MM.1S (cell line): ENCODE data around the gene GAB2.

ENCODE experiments used
- DNase-seq: peaks from one replicate; pipeline ENCODE4 v3.0.0-alpha.2; 2015
- H2AFZ ChIP-seq: fragments of 300-600 bp; sonication (generic); 2 replicates; pipeline ENCODE4 v1.6.0; 2016; ENCODE audit warnings: antibody characterized with exemption, low read length
- H3F3A ChIP-seq: fragments of 300-600 bp; sonication (generic); 2 replicates; pipeline ENCODE4 v1.6.1; 2016; ENCODE audit warnings: mild to moderate bottlenecking, antibody characterized with exemption, low read length, moderate library complexity, mixed read lengths; ENCODE audit not compliant: insufficient read depth
- H3K27ac ChIP-seq: fragments of 300-600 bp; sonication (generic); 2 replicates; pipeline ENCODE4 v1.5.1; 2016; ENCODE audit warnings: mild to moderate bottlenecking, low read length
- H3K27me3 ChIP-seq: fragments of 300-600 bp; sonication (generic); replicated peaks from 2 replicates; pipeline ENCODE4 v1.6.0; 2016; ENCODE audit warnings: low read length; ENCODE audit not compliant: insufficient read depth
- H3K36me3 ChIP-seq: fragments of 300-600 bp; sonication (generic); replicated peaks from 2 replicates; pipeline ENCODE4 v1.6.1; 2016; ENCODE audit warnings: mild to moderate bottlenecking, low read length, mixed read lengths; ENCODE audit not compliant: insufficient read depth
- H3K4me1 ChIP-seq: fragments of 300-600 bp; sonication (generic); 2 replicates; pipeline ENCODE4 v1.6.1; 2016; ENCODE audit warnings: low read length, mixed read lengths
- H3K4me2 ChIP-seq: fragments of 300-600 bp; sonication (generic); 2 replicates; pipeline ENCODE4 v1.6.0; 2016; ENCODE audit warnings: low read depth, low read length
- H3K4me3 ChIP-seq: fragments of 300-600 bp; sonication (generic); 2 replicates; pipeline ENCODE4 v1.5.1; 2016; ENCODE audit warnings: low read length, mixed read lengths
- H3K79me2 ChIP-seq: fragments of 300-600 bp; sonication (generic); 2 replicates; pipeline ENCODE4 v1.6.1; 2016; ENCODE audit warnings: mixed run types, low read length, mixed read lengths
- H3K9ac ChIP-seq: fragments of 300-600 bp; sonication (generic); 2 replicates; pipeline ENCODE4 v1.6.1; 2016; ENCODE audit warnings: low read length, mixed read lengths
- H3K9me2 ChIP-seq: fragments of 300-600 bp; sonication (generic); replicated peaks from 2 replicates; pipeline ENCODE4 v1.6.1; 2016; ENCODE audit warnings: mild to moderate bottlenecking, low read length, mixed read lengths; ENCODE audit not compliant: insufficient read depth
- H3K9me3 ChIP-seq: fragments of 300-600 bp; sonication (generic); replicated peaks from 2 replicates; pipeline ENCODE4 v1.6.1; 2016; ENCODE audit warnings: mild to moderate bottlenecking, low read length, mixed read lengths; ENCODE audit not compliant: insufficient read depth
- H4K20me1 ChIP-seq: fragments of 300-600 bp; sonication (generic); 2 replicates; pipeline ENCODE4 v1.6.1; 2016; ENCODE audit warnings: mild to moderate bottlenecking, low read length, moderate library complexity, mixed read lengths; ENCODE audit not compliant: insufficient read depth
- EZH2 ChIP-seq: fragments of 300-600 bp; sonication (generic); optimal IDR thresholded peaks from 2 replicates; pipeline ENCODE3; 2017; ENCODE audit warnings: low read depth, mild to moderate bottlenecking, antibody characterized with exemption, low read length, mixed read lengths
- EZH2phosphoT487 ChIP-seq: fragments of 300-600 bp; sonication (generic); IDR thresholded peaks from 2 replicates; pipeline ENCODE4 v1.6.1; 2018; ENCODE audit warnings: antibody characterized with exemption, low read length
- TF ChIP-seq, protein P1 (sequence below): fragments of 300-600 bp; sonication (generic); IDR thresholded peaks from 2 replicates; pipeline ENCODE4 v1.5.1; 2016; ENCODE audit warnings: antibody characterized with exemption, low read length, mixed read lengths

Gene GAB2

DNA sequence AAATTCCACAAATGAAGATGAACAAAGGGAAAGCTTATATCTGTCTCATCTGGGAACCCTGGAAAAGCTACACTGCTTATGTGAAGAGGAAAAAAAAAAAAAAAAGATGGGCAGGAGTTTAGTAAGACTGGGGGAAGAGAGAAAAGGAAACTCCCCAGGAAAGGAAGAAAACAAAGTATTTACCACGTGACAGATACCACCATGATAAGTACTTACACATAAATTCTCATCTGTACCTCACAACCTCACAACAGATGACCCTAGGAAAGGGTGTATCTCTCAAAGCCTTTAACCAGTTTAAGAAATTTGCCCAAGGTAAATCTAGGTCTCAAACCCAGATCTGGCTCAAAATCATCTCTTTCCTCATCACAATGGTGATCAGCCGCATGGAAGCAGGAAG, 77.1 kb downstream of the GAB2 start:
- no peaks in the 10 kb centered on the region for H3K27me3 ChIP-seq
- H3K9me2 ChIP-seq: no peaks in the 10 kb centered on the region
- H3K79me2 ChIP-seq: no peaks in the 10 kb centered on the region
- no peaks in the 10 kb centered on the region for H4K20me1 ChIP-seq
- H3K4me1 ChIP-seq: no peaks in the 10 kb centered on the region
- H3K4me2 ChIP-seq: no peak overlapping the region
- no peak for DNase-seq
- H3K36me3 ChIP-seq: no peaks in the 10 kb centered on the region
- no peak overlapping the region for H2AFZ ChIP-seq
- H3K27ac ChIP-seq: no peak overlapping the region
- H3K9ac ChIP-seq: no peak overlapping the region
- no peaks in the 10 kb centered on the region for H3K9me3 ChIP-seq
- TF ChIP-seq EZH2phosphoT487: no peak
- TF ChIP-seq, protein P1, sequence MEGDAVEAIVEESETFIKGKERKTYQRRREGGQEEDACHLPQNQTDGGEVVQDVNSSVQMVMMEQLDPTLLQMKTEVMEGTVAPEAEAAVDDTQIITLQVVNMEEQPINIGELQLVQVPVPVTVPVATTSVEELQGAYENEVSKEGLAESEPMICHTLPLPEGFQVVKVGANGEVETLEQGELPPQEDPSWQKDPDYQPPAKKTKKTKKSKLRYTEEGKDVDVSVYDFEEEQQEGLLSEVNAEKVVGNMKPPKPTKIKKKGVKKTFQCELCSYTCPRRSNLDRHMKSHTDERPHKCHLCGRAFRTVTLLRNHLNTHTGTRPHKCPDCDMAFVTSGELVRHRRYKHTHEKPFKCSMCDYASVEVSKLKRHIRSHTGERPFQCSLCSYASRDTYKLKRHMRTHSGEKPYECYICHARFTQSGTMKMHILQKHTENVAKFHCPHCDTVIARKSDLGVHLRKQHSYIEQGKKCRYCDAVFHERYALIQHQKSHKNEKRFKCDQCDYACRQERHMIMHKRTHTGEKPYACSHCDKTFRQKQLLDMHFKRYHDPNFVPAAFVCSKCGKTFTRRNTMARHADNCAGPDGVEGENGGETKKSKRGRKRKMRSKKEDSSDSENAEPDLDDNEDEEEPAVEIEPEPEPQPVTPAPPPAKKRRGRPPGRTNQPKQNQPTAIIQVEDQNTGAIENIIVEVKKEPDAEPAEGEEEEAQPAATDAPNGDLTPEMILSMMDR: no peak
- no peak for TF ChIP-seq EZH2
- H3F3A ChIP-seq: no peaks in the 10 kb centered on the region
- no peak overlapping the region for H3K4me3 ChIP-seq

DNA sequence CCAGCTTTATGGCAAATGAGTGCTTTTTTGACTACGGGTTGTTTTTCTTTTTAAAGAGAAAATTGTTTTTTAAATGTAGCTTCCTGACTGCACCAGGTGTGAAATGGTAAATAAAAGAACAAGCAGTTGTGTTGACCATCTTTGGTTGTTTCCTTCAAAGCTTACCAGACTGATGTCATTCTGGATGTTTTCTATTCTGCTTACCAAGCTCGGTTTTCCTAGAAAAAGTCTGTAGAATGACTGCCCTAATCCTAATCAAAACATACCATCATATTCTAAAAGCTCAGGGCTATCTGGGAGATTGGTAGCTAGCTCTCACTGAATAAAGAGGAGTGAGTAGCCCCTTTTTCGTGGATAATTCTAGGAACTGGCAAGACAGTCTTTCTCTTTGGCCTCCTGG, 77.7 kb downstream of the GAB2 start:
- no peaks in the 10 kb centered on the region for H4K20me1 ChIP-seq
- H3K4me3 ChIP-seq: no peak overlapping the region
- H3K9me3 ChIP-seq: no peaks in the 10 kb centered on the region
- no peak overlapping the region for H3K4me2 ChIP-seq
- H3K9ac ChIP-seq: no peak overlapping the region
- TF ChIP-seq EZH2phosphoT487 (no peak), EZH2 (no peak)
- TF ChIP-seq, protein P1: no peak
- no peak overlapping the region for H3K27ac ChIP-seq
- H3F3A ChIP-seq: no peaks in the 10 kb centered on the region
- no peaks in the 10 kb centered on the region for H3K36me3 ChIP-seq
- H3K4me1 ChIP-seq: no peaks in the 10 kb centered on the region
- no peaks in the 10 kb centered on the region for H3K79me2 ChIP-seq
- H2AFZ ChIP-seq: no peak overlapping the region
- DNase-seq: no peak
- H3K27me3 ChIP-seq: no peaks in the 10 kb centered on the region
- no peaks in the 10 kb centered on the region for H3K9me2 ChIP-seq

DNA sequence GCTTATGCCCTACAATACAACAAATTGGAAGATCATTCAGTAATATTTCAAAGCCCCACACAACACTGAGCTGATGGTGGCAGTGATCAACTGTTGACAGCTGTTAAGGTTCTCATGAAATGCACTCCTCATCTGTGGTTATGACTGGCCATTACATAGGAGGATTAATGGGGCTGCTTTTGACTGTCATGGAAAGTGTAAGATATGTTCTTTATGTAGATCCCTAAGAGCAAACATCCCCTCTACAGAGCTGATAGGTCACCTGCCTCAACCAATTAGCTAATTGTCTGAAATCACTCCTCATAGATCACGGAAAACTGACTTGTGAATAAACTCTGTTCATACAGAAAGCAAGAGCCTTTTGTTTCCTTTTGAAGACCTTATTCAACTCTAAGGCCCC, 78.1 kb downstream of the GAB2 start:
- H3K9ac ChIP-seq: no peak overlapping the region
- H3K27ac ChIP-seq: no peak overlapping the region
- H4K20me1 ChIP-seq: no peaks in the 10 kb centered on the region
- no peak for DNase-seq
- H3K36me3 ChIP-seq: no peaks in the 10 kb centered on the region
- no peak overlapping the region for H3K4me2 ChIP-seq
- no peak for TF ChIP-seq EZH2phosphoT487
- TF ChIP-seq, protein P1: no peak
- no peak for TF ChIP-seq EZH2
- H3K4me3 ChIP-seq: no peak overlapping the region
- no peaks in the 10 kb centered on the region for H3K4me1 ChIP-seq
- H3F3A ChIP-seq: no peaks in the 10 kb centered on the region
- no peaks in the 10 kb centered on the region for H3K27me3 ChIP-seq
- H3K79me2 ChIP-seq: no peaks in the 10 kb centered on the region
- H2AFZ ChIP-seq: no peak overlapping the region
- H3K9me2 ChIP-seq: no peaks in the 10 kb centered on the region
- H3K9me3 ChIP-seq: no peaks in the 10 kb centered on the region
